Mesenchymal stem cell (in vitro differentiated cells and primary cell): ENCODE measurements around the gene DHRS7.

Source experiments
- DNase-seq: peaks from one replicate; pipeline ENCODE4 v3.0.0-alpha.2; 2013
- H2AFZ ChIP-seq: one replicate; pipeline ENCODE4 v1.6.1; 2013; ENCODE audit warnings: low read depth, mild to moderate bottlenecking, control low read depth, inconsistent platforms, low read length, moderate library complexity
- H2AK5ac ChIP-seq: 2 replicates; pipeline ENCODE4 v1.6.1; 2013; ENCODE audit warnings: low read length, moderate library complexity, mild to moderate bottlenecking, inconsistent platforms; ENCODE audit not compliant: severe bottlenecking
- H2BK120ac ChIP-seq: one replicate; pipeline ENCODE4 v1.6.1; 2013; ENCODE audit warnings: low read depth, mild to moderate bottlenecking, inconsistent platforms, low read length, moderate library complexity
- H2BK12ac ChIP-seq, 2 experiments: one replicate each; pipeline ENCODE4 v1.6.1; 2013; ENCODE audit warnings: inconsistent platforms in 2 of 2, low read length in 2 of 2, mild to moderate bottlenecking in 2 of 2, moderate library complexity in 2 of 2, control low read depth in 1 of 2
- H2BK15ac ChIP-seq: one replicate; pipeline ENCODE4 v1.6.1; 2013; ENCODE audit warnings: mild to moderate bottlenecking, low read depth, inconsistent platforms; ENCODE audit not compliant: poor library complexity, severe bottlenecking
- H2BK5ac ChIP-seq: 2 replicates; pipeline ENCODE4 v1.6.1; 2013; ENCODE audit warnings: low read depth, mild to moderate bottlenecking, low read length, control low read depth, inconsistent platforms; ENCODE audit not compliant: poor library complexity, severe bottlenecking
- H3K14ac ChIP-seq, 2 experiments: one replicate each; pipeline ENCODE4 v1.6.1; 2013; ENCODE audit warnings: inconsistent platforms in 2 of 2, low read length in 2 of 2, control low read depth in 1 of 2, mild to moderate bottlenecking in 1 of 2, moderate library complexity in 1 of 2
- H3K18ac ChIP-seq, 2 experiments: one replicate each; pipeline ENCODE4 v1.6.1; 2013; ENCODE audit warnings: inconsistent platforms in 2 of 2, low read length in 2 of 2, control low read depth in 1 of 2, low read depth in 1 of 2, mild to moderate bottlenecking in 1 of 2
- H3K23ac ChIP-seq, 2 experiments: one replicate each; pipeline ENCODE4 v1.6.1; 2013; ENCODE audit warnings: inconsistent platforms in 2 of 2, low read length in 2 of 2, mild to moderate bottlenecking in 2 of 2, moderate library complexity in 2 of 2, control low read depth in 1 of 2
- H3K27ac ChIP-seq: 2 replicates; pipeline ENCODE4 v1.5.1; 2013; ENCODE audit warnings: mild to moderate bottlenecking, moderate library complexity, low read length, control low read depth, inconsistent platforms; ENCODE audit not compliant: poor library complexity, severe bottlenecking
- H3K27me3 ChIP-seq, 2 experiments: 2 replicates each; pipeline versions ENCODE4 v1.6.1 to v1.7.0; 2013; ENCODE audit warnings: low read length in 2 of 2, mild to moderate bottlenecking in 2 of 2, moderate library complexity in 2 of 2, control low read depth in 1 of 2, inconsistent platforms in 1 of 2; ENCODE audit not compliant: control insufficient read depth in 1 of 2, insufficient read depth in 1 of 2
- H3K36me3 ChIP-seq, 2 experiments: 2 replicates each; pipeline versions ENCODE4 v1.6.1 to v1.7.0; 2013; ENCODE audit warnings: low read length in 2 of 2, control low read depth in 1 of 2, inconsistent platforms in 1 of 2, low read depth in 1 of 2, mild to moderate bottlenecking in 1 of 2; ENCODE audit not compliant: insufficient read depth in 2 of 2, control insufficient read depth in 1 of 2
- H3K4ac ChIP-seq, 2 experiments: one replicate each; pipeline ENCODE4 v1.6.1; 2013; ENCODE audit warnings: inconsistent platforms in 2 of 2, low read length in 2 of 2, mild to moderate bottlenecking in 2 of 2, moderate library complexity in 2 of 2, control low read depth in 1 of 2, low read depth in 1 of 2
- H3K4me1 ChIP-seq: 2 replicates; pipeline ENCODE4 v1.6.1; 2013; ENCODE audit warnings: low read depth, low read length, control low read depth; ENCODE audit not compliant: control insufficient read depth, insufficient read depth
- H3K4me2 ChIP-seq: 2 replicates; pipeline ENCODE4 v1.6.1; 2013; ENCODE audit warnings: low read length, mild to moderate bottlenecking, inconsistent platforms; ENCODE audit not compliant: poor library complexity, severe bottlenecking
- H3K4me3 ChIP-seq, 2 experiments: 2 replicates each; pipeline versions ENCODE4 v1.5.1 to v1.7.0; 2013; ENCODE audit warnings: low read length in 2 of 2, mild to moderate bottlenecking in 2 of 2, control low read depth in 1 of 2, low read depth in 1 of 2; ENCODE audit not compliant: insufficient read depth in 1 of 2
- H3K79me1 ChIP-seq: replicated peaks from 2 replicates; pipeline ENCODE4 v1.6.1; 2013; ENCODE audit warnings: mild to moderate bottlenecking, control low read depth, low read length, inconsistent platforms; ENCODE audit not compliant: poor library complexity, severe bottlenecking
- H3K9ac ChIP-seq: 2 replicates; pipeline ENCODE4 v1.7.0; 2013; ENCODE audit warnings: mild to moderate bottlenecking, low read length, moderate library complexity
- H3K9me3 ChIP-seq: 2 replicates; pipeline ENCODE4 v1.7.0; 2013; ENCODE audit warnings: mild to moderate bottlenecking, low read length; ENCODE audit not compliant: control insufficient read depth
- H4K8ac ChIP-seq: one replicate; pipeline ENCODE4 v1.6.1; 2013; ENCODE audit warnings: inconsistent platforms, mild to moderate bottlenecking, low read length, moderate library complexity
- H4K91ac ChIP-seq: one replicate; pipeline ENCODE4 v1.6.1; 2013; ENCODE audit warnings: mild to moderate bottlenecking, low read length, inconsistent platforms
- WGBS: methylation state at CpG from one replicate; pipeline ENCODE4 v1.1.7; 2013; ENCODE audit warnings: mixed read lengths; 5-methylcytosine and 5-hydroxymethylcytosine counted together

The DHRS7 gene

GRCh38 chr14:60212503-60213371 lies 47.5 kb upstream of the DHRS7 start:
- no peak overlapping the region for H2AK5ac ChIP-seq
- H3K4me3 ChIP-seq, result no peak overlapping the region
- H3K4ac ChIP-seq, result no peak overlapping the region
- no peaks in the 10 kb centered on the region for H3K36me3 ChIP-seq
- H3K79me1 ChIP-seq, result no peaks in the 10 kb centered on the region
- no peak overlapping the region for H2BK5ac ChIP-seq
- no peak overlapping the region for H3K27ac ChIP-seq
- no peak overlapping the region for H2AFZ ChIP-seq
- no peak overlapping the region for H3K4me2 ChIP-seq
- peaks cover 5% of the 10 kb centered on the region for H3K9me3 ChIP-seq
- H4K8ac ChIP-seq, result no peak overlapping the region
- no peaks in the 10 kb centered on the region for H3K4me1 ChIP-seq
- WGBS, result 70% methylated on average over 5 of the region's 5 CpGs
- H4K91ac ChIP-seq, result no peak overlapping the region
- no peak overlapping the region for H3K14ac ChIP-seq
- H3K23ac ChIP-seq, result no peak overlapping the region
- DNase-seq, result no peak
- no peak overlapping the region for H2BK15ac ChIP-seq
- H3K9ac ChIP-seq, result no peak overlapping the region
- H2BK12ac ChIP-seq, result no peak overlapping the region
- no peak overlapping the region for H3K18ac ChIP-seq
- peaks cover 0 to 10% of the 10 kb centered on the region in 2 experiments for H3K27me3 ChIP-seq
- H2BK120ac ChIP-seq, result no peak overlapping the region

GRCh38 chr14:60211153-60211552 lies 46.0 kb upstream of the DHRS7 start:
- H3K4me1 ChIP-seq, result no peaks in the 10 kb centered on the region
- no peak overlapping the region for H2AK5ac ChIP-seq
- H3K23ac ChIP-seq, result no peak overlapping the region
- H3K9ac ChIP-seq, result no peak overlapping the region
- H4K91ac ChIP-seq, result no peak overlapping the region
- H3K79me1 ChIP-seq, result no peaks in the 10 kb centered on the region
- DNase-seq, result no peak
- H2BK12ac ChIP-seq, result no peak overlapping the region
- H2BK5ac ChIP-seq, result no peak overlapping the region
- no peaks in the 10 kb centered on the region for H3K36me3 ChIP-seq
- H2BK15ac ChIP-seq, result no peak overlapping the region
- no peak overlapping the region for H4K8ac ChIP-seq
- H3K4me2 ChIP-seq, result no peak overlapping the region
- H3K4me3 ChIP-seq, result no peak overlapping the region
- no peak overlapping the region for H3K18ac ChIP-seq
- no peak overlapping the region for H2AFZ ChIP-seq
- H3K27me3 ChIP-seq, result peaks cover 4 to 17% of the 10 kb centered on the region in 2 experiments
- H3K9me3 ChIP-seq, result peaks cover 5% of the 10 kb centered on the region
- H3K14ac ChIP-seq, result no peak overlapping the region
- H3K27ac ChIP-seq, result no peak overlapping the region
- no peak overlapping the region for H2BK120ac ChIP-seq
- WGBS, result 85% methylated on average over 3 of the region's 3 CpGs
- H3K4ac ChIP-seq, result no peak overlapping the region

GRCh38 chr14:60210703-60211102 lies 45.5 kb upstream of the DHRS7 start:
- no peak overlapping the region for H3K27ac ChIP-seq
- peaks cover 5% of the 10 kb centered on the region for H3K9me3 ChIP-seq
- no peak overlapping the region for H3K14ac ChIP-seq
- H3K27me3 ChIP-seq, result peaks cover 4 to 17% of the 10 kb centered on the region in 2 experiments
- H3K4ac ChIP-seq, result no peak overlapping the region
- no peaks in the 10 kb centered on the region for H3K79me1 ChIP-seq
- no peak overlapping the region for H2BK15ac ChIP-seq
- no peaks in the 10 kb centered on the region for H3K36me3 ChIP-seq
- H3K4me3 ChIP-seq, result no peak overlapping the region
- H2BK5ac ChIP-seq, result no peak overlapping the region
- no peak for DNase-seq
- no CpG with 5 or more reads among the region's 1 CpG for WGBS
- H3K4me1 ChIP-seq, result no peaks in the 10 kb centered on the region
- no peak overlapping the region for H3K18ac ChIP-seq
- H3K4me2 ChIP-seq, result no peak overlapping the region
- no peak overlapping the region for H2AK5ac ChIP-seq
- peak overlapping the region; percentile 5 for H2BK120ac ChIP-seq
- H2AFZ ChIP-seq, result no peak overlapping the region
- H3K23ac ChIP-seq, result no peak overlapping the region
- no peak overlapping the region for H3K9ac ChIP-seq
- H2BK12ac ChIP-seq, result no peak overlapping the region
- H4K8ac ChIP-seq, result no peak overlapping the region
- no peak overlapping the region for H4K91ac ChIP-seq

- H2AFZ ChIP-seq, result no peak overlapping the region
- no peak for DNase-seq
- H2BK120ac ChIP-seq, result no peak overlapping the region
- no peak overlapping the region for H2AK5ac ChIP-seq
- H2BK15ac ChIP-seq, result no peak overlapping the region
- no peak overlapping the region for H2BK12ac ChIP-seq
- H3K4me1 ChIP-seq, result no peaks in the 10 kb centered on the region
- 85% methylated on average over 6 of the region's 6 CpGs for WGBS
- H3K23ac ChIP-seq, result no peak overlapping the region
- H3K36me3 ChIP-seq, result no peaks in the 10 kb centered on the region
- no peak overlapping the region for H3K14ac ChIP-seq
- no peak overlapping the region for H3K9ac ChIP-seq
- no peak overlapping the region for H3K4me3 ChIP-seq
- no peak overlapping the region for H4K91ac ChIP-seq
- peaks cover 8 to 25% of the 10 kb centered on the region in 2 experiments for H3K27me3 ChIP-seq
- no peak overlapping the region for H4K8ac ChIP-seq
- H3K18ac ChIP-seq, result no peak overlapping the region
- H2BK5ac ChIP-seq, result no peak overlapping the region
- H3K79me1 ChIP-seq, result no peaks in the 10 kb centered on the region
- H3K4me2 ChIP-seq, result no peak overlapping the region
- no peak overlapping the region for H3K27ac ChIP-seq
- peaks cover 5% of the 10 kb centered on the region for H3K9me3 ChIP-seq
- H3K4ac ChIP-seq, result no peak overlapping the region
Observed at GRCh38 chr14:60206837-60207533, 41.8 kb upstream of the DHRS7 start.
